HG02642 (cell line): ENCODE measurements around the gene THOC1.
A peak's percentile ranks its signal among the peaks of the same experiment; 100 is the strongest.
"Not testable (repeated sequence)": the region's sequence is repeated elsewhere in the genome, so short reads cannot be mapped to it uniquely, and the experiment has no call there.

ENCODE experiments used
- ATAC-seq: cut with Tn5 transposase; IDR thresholded peaks from one replicate; pipeline ENCODE4 v1.9.1; 2021; ENCODE audit warnings: mild to moderate bottlenecking; ENCODE audit not compliant: unreplicated experiment, poor library complexity

Gene THOC1, protein sequence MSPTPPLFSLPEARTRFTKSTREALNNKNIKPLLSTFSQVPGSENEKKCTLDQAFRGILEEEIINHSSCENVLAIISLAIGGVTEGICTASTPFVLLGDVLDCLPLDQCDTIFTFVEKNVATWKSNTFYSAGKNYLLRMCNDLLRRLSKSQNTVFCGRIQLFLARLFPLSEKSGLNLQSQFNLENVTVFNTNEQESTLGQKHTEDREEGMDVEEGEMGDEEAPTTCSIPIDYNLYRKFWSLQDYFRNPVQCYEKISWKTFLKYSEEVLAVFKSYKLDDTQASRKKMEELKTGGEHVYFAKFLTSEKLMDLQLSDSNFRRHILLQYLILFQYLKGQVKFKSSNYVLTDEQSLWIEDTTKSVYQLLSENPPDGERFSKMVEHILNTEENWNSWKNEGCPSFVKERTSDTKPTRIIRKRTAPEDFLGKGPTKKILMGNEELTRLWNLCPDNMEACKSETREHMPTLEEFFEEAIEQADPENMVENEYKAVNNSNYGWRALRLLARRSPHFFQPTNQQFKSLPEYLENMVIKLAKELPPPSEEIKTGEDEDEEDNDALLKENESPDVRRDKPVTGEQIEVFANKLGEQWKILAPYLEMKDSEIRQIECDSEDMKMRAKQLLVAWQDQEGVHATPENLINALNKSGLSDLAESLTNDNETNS

DNA sequence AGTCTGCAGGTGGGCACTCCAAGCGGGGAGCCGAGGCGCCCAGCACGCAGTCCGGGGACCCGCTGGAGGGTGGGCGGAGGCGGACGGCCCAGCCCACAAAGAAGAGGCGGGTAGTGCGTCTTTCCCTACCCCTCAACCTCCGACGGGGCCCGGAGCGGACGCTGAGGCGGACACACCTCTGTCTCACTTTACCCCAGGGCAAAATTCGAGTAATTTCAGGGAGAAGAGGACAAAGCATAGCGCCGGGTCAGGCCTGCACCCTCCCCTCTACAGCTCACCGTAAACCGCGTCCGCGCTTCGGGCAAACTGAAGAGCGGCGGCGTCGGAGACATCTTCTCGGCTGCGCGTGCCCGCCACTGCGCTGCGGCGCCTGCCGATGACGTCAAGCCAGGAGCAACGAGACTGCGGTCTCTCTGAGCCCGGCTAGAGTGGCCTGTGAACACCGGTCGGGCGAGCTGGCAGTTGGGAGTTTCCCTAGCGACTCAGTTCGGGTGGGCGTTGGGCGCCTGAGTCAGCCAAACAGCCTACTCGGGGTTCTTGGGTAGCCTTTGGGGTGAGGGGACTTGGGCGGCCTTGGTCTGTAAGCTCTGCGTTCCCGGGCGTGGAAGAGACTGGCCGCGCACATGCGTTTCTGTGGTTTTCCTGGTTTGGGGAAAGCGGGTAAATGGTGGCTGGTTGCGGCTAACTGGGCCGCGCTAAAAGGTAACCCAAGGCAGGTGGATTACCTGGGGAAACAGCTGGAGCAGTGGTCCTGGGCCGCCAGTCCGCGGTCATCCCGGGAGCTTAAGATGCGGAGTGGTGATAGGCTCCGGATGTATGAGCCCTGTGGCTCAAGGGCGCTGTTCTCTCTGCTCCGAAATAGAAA lies at the start of gene THOC1:
TSS of gene THOC1 (minus strand) at position 360 of the 865 bp plus-strand sequence. CDS start at position 332, 28 bp downstream.
- ATAC-seq = peak; percentile 93

- ATAC-seq = no peak
Observed at GRCh38 chr18:317618-318017, 49.8 kb upstream of the THOC1 start.

DNA sequence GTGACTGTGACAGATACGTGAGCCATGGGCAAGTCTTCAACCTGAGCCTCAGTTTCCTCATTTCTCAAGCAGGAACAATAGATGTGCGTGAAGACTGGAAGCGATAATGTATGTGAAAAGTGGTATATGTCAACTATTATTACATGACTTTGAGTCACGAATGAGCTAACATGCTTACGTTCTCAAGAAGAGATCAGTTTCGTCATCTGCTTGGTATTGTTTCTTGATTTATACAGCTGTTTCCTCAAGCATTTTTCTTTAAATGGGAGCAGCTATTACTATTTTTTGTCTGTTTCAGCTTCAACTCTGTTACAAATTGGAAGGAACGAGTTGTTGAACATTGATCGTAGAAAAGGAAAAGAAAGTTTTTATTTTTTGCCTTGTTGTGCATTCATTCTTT lies 48.5 kb upstream of the THOC1 start:
- ATAC-seq = no peak

DNA sequence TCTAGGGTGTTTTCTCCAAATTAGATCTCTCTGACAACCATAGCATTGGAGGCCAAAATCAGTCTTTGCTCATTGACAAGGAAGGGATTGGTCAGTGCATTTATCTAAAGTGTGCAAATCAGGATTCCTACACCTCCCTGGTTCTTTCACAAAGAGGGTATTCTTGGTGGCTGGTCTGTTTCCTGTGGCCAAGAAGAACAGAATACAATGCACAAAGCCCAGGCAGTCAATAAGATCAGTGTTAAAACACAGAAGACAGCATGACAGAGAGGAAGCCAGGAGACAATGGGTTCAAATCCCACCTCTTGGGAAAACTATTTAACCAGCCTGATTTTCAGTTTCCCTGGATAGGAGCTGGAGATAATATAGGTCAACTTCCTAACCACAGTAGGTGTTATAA lies 46.1 kb upstream of the THOC1 start:
- no peak for ATAC-seq

DNA sequence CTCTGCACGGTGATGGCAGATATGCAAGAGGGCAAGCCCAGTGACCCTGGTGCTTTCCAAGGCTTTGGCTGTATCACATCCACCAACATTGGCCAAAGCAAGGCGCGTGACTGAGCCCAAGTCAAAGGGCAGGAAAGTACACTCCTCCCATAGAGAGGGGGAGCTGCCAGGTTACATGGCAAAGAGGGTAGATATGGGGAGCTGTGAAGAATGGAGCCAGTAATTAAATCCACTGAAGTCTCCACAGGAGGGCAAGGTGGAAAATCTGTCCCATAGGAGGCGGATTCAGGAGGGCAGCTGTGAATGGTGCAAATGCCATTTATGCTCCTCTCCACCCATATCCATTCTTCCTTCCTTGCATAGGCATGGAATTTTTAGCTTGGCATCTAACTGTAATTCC lies 44.6 kb upstream of the THOC1 start:
- no peak for ATAC-seq

DNA sequence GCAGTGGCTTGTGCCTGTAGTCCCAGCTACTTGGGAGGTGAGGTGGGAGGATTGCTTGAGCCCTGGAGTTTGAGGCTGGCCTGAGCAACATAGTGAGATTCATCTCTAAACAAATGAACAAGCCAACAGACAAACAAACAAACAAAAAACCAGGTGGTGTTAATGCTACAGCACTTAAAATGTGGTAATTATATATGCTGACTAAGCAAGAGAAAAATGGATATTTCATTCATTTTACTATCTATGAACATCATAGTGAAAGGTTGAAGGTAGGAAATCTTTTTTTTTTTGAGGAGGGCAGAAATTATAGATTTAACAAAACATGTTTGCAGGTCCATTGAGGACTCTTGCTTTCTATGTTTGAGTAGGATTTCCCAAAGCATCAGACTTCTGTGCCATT lies 42.2 kb upstream of the THOC1 start:
- ATAC-seq = no peak

DNA sequence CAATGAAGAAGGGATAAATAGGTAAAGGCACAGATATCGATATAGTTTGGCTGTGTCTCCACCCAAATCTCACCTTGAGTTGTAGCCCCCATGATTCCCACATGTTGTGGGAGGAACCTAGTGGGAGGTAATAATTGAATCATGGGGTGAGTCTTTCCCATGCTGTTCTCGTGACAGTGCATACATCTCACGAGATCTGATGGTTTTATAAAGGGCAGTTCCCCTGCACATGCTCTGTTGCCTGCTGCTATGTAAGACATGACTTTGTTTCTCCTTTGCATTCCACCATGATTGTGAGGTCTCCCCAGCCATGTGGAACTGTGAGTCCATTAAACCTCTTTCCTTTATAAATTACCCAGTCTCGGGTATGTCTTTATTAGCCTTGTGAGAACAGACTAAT lies 40.2 kb upstream of the THOC1 start:
- not testable (repeated sequence) for ATAC-seq

- no peak for ATAC-seq
Observed at GRCh38 chr18:306608-307255, 38.9 kb upstream of the THOC1 start.

DNA sequence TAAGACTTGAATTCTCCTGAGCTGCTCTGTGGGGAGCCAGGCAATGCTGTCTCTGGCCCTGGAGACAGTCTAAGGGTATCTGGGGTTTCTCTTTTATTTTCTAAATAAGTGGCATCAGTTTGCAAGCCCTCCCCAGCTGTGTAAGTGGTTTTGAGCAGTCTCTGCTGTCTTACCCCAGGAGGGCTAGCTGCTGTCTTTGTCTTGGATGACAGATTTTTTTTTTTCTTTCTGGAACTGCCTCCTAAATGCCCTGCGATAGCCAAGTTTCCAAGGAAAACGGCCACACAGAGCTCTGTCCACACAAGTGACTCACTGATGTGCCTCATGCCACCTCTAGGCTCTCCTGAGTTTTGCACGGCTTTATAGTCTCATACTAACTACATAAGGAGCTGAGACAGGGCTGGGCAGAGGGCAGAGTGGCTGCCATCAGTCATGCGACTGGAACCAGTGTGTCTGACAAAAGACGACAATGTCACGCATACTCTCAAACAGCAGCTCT lies 37.2 kb upstream of the THOC1 start:
- ATAC-seq = no peak

DNA sequence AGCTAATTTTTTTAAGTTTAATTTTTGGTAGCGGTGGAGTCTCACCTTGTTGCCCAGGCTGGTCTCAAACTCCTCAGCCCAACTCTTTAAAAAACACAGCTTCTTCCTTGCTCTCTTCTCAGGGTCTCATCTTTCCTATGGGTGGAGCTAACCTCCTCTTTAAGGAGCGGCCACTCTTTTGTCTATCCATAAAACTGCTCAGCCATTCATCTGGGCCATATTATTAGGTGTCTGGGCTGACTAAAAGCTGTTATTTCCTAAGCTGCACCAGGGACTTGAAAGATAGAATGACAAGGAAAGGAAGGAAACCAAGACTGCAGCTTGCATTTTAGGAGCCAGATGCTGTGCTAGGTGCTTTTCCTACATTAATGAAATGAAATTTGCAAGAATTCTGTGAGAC lies 35.8 kb upstream of the THOC1 start:
- ATAC-seq = no peak

- no peak for ATAC-seq
Observed at GRCh38 chr18:303011-303410, 35.2 kb upstream of the THOC1 start.

DNA sequence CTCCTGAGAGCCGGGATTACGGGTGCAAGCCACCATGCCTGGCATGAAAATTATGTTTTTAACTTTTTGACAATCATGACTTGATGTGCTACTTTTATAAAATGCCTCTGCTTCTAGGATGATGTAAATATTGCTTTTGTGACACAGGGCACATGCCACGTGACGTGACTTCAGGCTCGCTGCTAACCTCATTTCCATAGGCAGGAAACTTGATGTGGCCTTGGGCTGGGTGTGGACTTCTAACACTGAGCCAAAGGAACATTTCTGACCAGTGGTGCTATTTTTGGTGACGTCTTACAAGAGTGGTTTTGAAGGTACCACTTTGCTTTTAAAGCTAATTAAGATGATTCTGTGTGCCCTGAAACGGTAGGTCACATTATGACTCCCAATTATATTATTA lies 34.2 kb upstream of the THOC1 start:
- ATAC-seq = no peak

GRCh38 chr18:297936-298335 lies 30.1 kb upstream of the THOC1 start:
- ATAC-seq = no peak

- ATAC-seq = no peak
Observed at GRCh38 chr18:295756-296490, 28.1 kb upstream of the THOC1 start.

GRCh38 chr18:294566-294965 lies 26.7 kb upstream of the THOC1 start:
- no peak for ATAC-seq

- no peak for ATAC-seq
Observed at GRCh38 chr18:293536-293935, 25.7 kb upstream of the THOC1 start.

- no peak for ATAC-seq
Observed at GRCh38 chr18:292271-292670, 24.4 kb upstream of the THOC1 start.

DNA sequence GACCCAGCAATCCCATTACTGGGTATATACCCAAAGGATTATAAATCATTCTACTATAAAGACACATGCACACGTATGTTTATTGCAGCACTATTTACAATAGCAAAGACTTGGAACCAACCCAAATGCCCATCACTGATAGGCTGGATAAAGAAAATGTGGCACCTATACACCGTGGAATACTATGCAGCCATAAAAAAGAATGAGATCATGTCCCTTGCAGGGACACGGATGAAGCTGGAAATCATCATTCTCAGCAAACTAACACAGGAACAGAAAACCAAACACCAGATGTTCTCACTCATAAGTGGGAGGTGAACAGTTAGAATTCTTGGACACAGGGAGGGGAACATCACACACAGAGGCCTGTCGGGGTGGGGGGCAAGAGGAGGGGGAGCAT lies 22.1 kb upstream of the THOC1 start:
- ATAC-seq = not testable (repeated sequence)

DNA sequence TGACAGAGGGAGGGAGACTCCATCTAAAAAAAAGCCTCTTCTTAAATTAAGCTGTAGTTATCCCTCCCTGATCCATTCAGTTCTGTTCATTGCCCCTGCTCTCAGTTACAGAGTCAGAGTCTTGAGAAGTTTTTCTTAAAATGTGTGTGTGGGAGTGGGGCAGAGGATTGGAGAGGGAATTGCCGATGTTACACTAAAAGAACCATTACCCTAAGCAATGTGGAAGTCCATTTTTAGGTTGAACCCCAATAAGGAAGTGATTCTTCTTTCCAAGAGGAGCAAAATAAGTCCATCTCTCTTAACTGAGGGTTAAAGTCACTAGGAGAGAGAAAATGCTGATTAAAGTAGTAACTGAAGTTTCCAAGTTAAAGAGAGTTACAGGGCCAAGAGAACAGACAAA lies 21.2 kb upstream of the THOC1 start:
- no peak for ATAC-seq
